ENCODE data around the gene NDC80. TPM values are rescaled to one million over a fixed set of nuclear protein-coding genes. Genes with fewer than 3 reads are reported as not detected.
"Not testable (repeated sequence)": the region's sequence is repeated elsewhere in the genome, so short reads cannot be mapped to it uniquely, and the experiment has no call there.

The NDC80 gene
- total RNA-seq, result 3.6 TPM

DNA sequence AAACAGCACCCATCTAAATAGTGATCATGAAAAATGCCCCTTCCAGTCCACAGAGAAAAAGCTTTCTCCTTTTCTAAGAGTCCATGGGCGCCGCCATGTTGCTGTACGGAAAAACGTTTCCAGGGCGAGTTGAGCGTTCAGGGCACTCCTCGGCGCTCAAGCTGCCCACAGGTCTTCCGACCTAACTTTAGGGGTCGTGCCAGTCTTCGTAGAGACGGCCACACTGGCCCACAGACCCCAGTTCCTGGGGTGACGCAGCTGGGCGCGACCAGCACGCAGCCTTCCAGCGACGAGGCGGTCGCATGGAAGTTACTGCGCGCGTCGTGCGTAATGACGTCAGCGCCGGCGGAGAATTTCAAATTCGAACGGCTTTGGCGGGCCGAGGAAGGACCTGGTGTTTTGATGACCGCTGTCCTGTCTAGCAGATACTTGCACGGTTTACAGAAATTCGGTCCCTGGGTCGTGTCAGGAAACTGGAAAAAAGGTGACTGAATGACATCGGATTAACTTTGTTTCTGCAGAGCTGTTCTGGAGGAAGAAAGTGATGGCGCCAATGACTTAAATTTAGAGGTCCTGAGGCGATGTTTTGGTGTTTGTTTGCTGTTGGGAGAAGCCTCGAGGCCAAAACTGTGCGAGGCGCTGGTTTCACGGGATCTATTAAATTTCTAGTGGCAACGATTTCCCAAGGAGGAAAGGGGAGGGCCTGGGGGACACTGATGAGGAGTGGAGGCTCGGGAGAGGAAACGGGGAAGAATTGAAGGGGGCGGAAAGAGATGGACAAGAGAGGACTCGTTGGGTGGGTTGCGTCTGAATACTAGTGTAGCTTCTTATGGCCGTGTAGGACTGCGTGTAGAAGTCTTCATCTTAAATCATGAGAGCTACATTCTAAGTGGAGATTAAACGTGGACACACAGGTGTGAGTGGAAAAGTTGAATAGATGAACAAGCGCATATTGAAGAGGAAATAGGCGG, at the start of gene NDC80, which contains the start of gene METTL4:
TSS of gene NDC80 (plus strand) at position 358 of the 971 bp plus-strand sequence. CDS start 1,429 bp downstream, outside the sequence.
TSS of gene METTL4 (minus strand) at position 306 of the 971 bp plus-strand sequence. CDS start 4,289 bp downstream, outside the sequence.
- DNase-seq, result peak; percentile 65

DNA sequence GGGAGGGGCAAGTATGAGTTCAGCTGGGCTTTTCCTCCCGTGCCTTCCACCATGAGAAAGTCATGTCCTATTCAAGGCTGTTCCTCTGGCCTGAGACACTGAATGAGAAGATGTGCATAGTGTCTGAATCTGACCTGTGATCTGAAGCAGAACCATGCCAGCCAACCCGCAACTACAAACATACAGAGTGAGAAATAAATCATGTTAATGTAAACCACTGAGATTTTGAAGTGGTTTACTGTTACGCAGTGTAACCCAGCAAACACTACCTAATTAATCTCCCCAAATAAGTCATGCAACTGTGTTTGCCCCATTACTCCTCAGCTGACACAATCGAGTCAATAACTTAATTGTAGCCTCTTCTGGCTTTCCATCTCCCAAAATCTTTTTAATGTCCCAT, 49.2 kb upstream of the NDC80 start:
- DNase-seq, result no peak

DNA sequence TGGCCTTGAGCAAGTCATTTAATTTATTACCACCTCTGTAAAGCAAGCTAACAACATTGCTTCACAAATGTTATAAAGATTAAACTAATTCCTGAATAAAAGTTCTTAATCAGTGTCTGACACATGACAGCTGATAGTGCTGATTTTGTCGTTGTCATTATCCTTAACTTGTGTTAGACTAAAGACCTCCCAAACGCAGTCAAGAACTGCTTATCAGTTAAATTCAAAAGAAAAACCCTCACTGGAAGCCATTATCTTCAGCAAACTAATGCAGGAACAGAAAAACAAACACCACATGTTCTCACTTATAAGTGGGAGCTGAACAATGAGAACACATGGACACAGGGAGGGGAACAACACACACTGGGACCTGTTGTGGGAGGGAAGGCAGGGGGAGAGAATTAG, 46.6 kb upstream of the NDC80 start:
- not testable (repeated sequence) for DNase-seq

DNA sequence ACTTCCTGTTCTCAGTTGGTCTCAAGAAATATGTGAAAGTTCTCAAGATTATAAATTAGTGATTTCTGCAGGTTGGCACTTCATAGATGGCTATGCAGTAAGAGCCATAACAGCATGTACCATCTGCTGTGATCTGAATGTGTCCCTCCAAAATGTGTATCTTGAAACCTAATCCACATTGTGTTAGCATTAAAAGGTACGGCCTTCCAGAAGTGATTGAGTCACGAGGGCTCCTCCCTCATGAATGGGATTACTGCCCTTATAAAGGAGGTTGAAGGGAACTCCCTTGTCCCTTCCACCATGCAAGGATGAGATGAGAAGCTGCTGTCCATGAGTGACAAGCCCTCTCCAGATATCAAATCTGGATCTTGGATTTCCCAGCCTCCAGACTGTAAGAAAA, 45.0 kb upstream of the NDC80 start:
- no peak for DNase-seq

DNA sequence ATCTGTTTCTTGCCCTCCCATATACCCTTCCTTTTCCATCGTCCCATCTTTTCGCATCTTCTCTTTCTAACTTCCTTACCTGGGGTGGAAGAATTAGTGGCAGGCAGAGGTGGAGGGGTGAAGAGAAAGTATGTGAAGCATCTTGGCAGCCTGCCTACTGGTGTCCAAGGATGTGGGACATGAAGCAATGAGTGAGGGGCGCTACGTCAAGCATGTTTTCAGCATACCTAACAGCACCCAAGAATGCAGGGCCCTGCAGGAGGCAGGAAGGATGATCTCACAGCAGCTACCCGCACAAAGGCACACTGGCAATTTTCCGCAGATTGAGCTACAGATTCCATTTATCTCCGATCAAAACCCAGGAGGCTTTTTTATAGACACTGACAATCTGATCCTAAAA, 42.2 kb upstream of the NDC80 start:
- DNase-seq, result no peak

DNA sequence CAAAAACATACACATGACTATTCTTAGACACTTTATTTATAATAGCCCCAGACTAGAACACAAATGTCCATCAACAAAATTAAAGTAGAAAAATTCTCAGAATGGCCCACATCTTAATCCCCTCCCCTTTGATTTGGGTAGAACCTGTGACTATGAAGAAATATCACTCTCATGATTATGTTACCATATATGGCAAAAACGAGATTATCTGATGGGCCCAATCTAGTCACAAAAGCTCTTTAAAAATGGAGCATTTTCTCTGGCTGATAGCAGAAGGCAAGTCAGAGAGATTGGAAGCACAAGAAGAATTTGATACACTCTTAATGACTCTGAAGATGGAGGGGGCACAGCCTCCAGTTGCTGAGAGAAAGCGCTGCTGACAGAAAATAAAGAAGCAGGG, 39.6 kb upstream of the NDC80 start:
- DNase-seq, result no peak

DNA sequence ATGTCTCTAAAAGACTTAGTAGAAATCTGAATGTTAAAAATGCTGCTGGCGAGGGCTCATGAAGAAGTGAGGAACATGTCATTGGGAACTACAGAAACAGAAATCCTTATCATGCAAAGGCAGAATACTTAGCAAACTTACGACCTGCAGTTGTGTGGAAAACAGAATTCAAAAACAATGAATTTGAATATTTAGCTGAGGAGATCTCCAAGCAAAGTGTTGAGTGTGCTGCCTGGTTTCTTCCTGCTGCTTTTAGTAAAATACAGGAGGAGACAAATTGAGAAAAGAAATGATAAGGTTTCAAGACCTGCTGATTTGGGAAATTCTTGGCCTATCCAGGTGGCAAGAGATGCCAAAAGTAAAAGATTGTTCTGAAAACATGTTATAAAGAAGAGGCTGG, 38.6 kb upstream of the NDC80 start:
- DNase-seq, result no peak

DNA sequence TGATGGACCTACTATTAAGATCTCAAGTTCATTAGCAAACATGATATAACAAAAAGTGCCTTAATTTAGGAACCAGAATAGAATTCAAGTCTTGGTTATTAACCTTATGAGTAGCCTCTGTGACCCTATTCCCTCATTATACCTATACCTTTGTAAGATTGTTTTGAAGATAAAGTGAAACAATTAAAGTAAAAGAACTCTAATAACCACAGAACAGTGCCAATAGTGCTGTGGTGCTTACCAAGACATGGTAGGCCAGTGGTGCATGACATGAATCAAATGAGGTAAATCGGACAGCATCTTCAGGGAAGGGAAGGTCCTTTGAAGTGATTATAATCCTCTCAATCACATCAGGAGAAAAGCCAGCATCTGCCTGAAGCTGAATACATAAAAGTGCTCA, 36.5 kb upstream of the NDC80 start:
- DNase-seq, result no peak

DNA sequence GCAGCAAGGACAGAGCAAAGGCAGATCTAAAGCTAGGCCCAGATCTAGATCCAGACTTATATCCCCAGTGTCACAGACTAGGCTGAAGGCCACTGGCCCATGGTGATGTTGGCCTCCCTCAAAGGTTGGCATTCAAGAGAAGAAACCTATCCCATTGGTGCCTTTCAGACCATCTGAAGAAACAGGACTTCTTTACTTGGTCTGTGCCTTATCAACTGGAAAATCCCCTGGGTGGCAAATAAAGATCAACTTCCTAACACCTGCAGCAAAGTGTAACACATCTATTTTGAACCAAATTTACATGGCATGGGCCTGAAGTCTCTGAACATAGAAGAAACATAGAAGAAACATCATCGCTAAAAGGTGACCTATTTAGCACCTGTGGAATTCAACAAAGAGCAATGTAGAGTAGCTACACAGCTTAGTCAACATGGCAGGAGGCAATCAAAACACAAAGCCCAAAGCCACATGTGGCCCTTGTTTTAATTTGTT, 35.9 kb upstream of the NDC80 start:
- no peak for DNase-seq

DNA sequence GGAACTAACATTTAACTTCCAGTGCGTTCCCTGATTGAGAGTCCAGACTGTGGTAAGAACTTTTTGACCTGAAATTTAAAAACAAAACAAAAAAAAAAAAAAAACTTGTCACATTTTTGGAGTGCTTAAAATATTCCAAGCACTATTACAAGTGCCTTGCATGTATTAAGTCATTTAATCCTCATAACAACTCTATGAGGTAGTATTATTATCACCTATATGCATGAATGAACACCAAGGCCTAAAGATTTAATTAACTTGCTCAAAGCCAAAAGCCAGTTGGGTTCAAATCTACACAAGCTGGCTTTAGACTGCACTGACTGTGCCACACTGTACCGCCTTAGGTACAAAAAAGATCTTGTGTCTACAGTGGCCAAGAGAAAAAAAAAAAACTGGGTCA, 35.3 kb upstream of the NDC80 start:
- no peak for DNase-seq

DNA sequence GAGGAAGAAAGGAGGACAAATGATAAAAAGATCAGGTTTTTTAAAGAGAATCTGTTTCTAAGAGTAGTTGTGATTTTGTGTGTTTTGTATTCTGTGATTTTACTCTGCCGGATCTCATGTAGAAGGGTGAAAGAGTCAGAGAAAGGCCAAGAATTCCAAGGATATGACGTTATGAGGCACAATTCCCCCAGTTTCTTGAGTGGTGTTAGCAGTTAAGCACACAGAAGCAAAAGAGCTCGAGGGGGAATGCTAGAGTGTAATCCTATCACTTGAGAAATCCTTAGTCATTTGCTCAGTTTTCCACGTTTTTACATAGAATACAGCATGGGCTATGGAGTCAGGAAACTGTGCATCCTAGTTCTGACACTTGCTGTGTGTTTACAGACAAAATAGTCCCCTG, 34.9 kb upstream of the NDC80 start:
- DNase-seq, result no peak

DNA sequence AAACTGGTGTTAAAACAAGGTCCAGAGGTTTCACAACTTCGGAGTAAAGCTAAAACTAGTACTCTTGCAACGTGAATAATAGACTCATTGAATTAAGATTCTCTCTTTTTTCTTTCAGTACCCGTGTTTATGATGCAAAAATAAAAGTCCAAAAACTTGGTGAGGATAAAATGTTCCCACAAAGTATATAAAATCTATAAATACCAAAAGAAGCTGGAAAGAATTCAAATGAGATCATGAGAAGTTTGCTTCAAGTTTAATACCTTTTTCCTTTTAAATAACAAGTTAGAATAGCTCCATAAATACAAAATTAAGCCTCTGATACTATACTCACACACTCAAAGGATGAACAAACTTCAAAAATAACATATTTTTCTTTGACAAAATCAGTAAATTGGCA, 34.1 kb upstream of the NDC80 start:
- no peak for DNase-seq

DNA sequence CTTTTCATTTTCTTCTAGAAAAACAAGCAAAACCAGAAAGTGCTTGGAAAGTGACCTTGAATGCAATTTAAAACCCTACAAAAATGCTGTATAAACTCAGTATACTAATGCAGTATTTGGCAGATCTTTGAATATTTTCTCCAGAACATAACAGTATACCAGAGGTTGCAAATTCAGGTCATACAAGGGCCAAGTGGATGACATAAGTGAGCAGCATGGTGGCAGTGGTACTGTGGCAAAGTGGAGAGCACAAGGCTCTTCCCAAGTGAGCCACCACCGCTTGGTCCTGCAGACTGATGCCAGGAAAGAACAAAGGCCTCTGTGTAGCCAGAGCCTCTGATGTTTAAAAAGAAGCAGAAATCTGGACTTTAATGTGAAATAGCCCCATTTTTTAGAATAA, 33.1 kb upstream of the NDC80 start:
- no peak for DNase-seq

DNA sequence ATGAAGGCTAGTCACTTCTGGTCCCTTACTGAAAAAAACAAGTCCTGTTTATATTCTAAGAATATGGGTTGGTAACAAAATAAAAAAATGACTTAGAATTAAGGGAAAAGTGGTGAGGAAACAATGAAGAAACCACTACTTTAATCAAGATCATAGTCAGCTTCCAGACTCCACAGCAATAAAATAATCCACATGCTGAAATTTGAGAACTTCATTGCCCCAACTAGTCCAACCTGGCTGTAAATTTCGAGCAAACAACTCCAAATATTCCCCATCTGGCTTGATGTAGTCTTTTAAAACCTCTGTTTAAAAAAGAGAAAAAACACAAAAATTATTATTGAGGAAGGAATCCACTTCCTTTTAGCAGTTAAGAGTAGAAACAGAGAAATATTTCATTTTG, 32.5 kb upstream of the NDC80 start:
- DNase-seq, result no peak

DNA sequence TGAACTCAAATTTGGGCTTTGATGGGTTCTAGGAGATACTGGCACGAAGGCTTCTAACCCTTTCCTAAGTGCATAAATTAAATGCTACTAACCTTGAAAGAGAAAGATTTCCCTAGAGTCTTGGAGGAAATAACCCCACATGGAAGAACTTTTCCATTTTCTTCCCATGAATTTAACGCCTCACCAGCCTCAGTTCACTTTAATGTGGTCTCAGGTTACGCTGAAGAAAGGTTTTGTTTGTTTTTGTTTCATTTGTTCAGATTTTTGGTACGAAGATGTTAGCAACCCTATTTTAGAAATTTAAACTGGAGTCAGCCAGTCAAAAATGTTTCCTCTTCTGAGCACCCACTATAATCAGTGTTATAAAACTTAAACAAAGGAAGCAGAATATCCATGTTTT, 30.8 kb upstream of the NDC80 start:
- DNase-seq, result no peak

DNA sequence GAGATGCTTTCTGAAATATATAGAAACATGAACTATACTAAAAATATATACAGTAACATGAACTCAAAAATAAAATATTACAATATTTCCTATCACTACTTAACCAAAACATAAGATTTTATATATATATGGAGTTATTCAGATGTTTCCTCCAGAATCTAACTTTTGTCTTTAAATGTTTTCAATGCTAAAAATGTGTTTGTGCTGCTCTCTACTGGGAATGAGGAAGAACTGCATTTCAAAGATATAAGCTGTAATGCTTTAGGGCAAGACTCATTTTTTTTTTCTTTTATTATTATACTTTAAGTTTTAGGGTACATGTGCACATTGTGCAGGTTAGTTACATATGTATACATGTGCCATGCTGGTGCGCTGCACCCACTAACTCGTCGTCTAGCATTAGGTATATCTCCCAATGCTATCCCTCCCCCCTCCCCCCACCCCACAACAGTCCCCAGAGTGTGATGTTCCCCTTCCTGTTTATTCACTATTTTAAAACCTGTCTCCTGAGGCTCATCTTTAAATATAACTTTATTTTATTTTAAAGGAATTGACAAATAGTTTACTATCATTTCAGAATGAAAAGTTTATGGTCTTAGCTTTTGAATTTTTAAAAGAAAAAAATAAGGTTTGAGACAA, 29.3 kb upstream of the NDC80 start:
- not testable (repeated sequence) for DNase-seq

DNA sequence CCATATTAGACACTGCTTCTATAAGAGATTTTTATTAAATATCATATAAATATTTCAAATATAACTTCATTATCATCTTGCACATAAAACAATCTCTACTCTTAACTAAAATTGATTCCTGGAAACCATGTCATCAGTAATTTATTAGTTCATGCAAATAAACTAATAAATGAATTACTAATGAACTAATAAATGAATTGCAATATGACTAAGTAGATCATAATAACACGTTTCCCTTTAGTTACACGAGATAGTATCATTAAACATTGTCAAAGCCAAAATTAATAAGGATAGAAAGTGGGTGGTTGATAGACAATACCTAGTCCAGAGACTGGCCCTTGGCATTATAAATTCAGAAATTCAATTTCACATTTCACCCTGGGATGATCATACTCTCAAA, 26.2 kb upstream of the NDC80 start:
- DNase-seq, result no peak

DNA sequence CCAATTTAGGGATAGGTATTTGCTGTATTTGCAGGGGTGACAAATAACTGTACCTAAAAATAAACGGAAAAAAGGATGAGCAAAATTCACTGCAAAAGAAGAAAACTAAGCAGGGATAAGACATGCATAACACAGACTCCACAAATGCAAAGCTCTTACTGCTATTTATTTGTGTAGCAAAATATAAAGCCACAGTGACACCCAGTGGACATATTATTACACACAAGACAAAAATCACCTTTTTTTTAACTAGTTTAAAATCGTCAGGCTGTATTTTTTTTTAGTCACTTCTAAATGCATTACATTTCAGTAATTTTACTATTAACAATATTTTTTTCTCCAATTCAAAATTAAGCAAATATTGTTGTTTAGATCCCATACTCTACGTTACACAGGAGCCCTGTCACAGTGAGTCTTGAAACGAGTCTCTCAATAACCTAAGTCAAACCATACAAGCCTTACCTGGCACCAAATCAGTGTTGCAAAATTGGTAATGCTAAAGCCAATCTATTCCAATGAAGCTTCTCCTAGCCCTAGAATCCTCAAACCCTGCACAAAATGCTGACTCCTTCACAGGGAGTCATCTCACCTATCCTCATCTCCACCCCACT, 23.8 kb upstream of the NDC80 start:
- DNase-seq, result no peak

DNA sequence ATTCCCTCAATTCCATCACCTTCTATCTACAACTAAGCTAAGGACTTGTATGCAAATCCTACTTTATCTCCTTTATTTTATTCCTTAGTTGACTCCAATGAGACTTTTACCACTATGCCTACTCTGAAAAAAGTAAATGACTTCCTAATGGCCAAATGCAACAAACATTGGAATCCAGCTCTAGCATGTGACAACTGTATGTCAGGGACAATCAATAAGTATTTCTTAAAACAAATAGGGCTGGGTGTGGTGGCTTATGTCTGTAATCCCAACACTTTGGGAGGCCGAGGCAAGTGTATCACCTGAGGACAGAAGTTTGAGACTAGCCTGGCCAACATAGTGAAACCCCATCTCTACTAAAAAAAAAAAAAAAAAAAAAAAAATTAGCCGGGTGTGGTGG, 21.9 kb upstream of the NDC80 start:
- DNase-seq, result no peak

DNA sequence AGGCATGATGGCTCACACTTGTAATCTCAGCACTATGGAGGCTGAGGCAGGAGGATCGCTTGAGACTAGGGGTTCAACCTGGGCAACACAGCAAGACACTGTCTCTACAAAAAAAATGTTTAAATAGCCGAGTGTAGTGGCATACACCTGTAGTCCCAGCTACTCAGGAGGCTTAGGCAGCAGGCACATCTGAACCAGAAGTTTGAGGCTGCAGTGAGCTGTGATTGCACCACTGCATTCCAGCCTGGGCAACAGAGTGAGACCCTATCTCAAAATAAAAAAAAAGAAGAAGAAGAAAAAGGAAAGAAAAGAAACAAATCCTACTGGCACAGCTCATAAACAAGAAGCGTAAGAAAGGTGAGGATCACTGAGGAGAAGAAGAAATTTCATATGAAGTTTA, 19.9 kb upstream of the NDC80 start:
- DNase-seq, result no peak

DNA sequence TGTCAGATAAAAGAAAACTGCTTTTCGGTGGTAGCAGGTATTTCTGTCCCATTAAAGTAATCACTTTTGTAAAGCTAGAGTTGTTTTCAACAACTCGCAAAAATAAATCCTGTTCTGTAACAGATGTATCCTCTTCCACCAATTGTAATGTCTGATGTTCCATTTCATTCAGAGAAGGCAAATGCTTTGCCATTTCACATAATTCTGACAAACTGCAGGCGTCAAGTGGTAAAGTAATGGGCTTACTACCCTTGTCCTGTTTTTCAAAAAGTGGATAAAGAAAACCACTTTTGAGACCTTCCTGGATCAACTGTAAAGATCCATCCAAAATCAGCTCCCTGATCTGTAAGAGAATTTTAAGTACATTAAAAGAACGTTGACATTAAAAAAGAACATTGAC, 16.7 kb upstream of the NDC80 start:
- DNase-seq, result no peak

DNA sequence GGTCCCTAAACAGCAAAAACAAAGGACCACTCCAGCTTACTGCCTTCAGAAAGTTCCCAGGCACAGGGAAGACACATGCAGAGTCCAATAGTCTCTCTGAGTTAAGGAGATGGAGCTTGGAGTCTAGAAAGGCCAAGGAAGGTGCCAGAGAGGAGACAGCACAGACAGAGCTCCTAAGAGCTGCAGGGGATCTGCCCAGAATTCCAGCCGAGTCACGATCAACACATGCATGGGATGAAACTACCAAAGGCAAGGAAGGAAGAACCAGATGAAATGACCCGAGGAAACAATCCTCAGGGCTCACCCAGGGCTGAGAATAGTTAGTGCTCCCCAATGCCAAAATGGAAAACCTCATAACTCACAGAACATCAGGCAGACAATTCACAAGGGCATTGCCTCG, 15.5 kb upstream of the NDC80 start:
- DNase-seq, result no peak

DNA sequence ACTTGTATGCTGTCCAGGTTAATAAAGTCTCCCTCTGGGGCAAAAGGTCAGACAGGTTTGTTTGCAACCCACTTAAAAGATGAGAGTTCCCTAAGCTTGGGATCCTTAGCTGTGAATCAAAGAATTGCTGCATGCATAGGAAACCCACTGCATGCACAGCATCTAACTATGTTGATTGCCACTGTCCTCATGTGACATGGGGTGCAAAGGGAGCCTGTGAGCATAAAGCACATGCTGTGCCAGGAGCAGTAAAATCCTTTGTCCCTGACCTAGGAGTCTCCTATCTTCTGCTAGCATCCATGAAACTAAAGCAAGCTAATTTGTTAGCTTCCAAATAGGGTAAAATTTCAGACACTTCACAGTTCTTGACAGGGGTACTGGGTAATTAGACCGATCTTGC, 13.8 kb upstream of the NDC80 start:
- no peak for DNase-seq

Data from occipital lobe (tissue), 2 donors.